ENCODE results near the gene PALM.

- TF ChIP-seq CTCF (optimal IDR thresholded peaks at IDR 0.05 in 1 of 3, IDR thresholded peaks at IDR 0.05 in 1 of 3, conservative IDR thresholded peaks at IDR 0.05 in 1 of 3; ENCODE audit: extremely low read depth in 1 of 3, insufficient read depth in 2 of 3, low read length in 3 of 3) = no peak
- no peak for TF ChIP-seq EZH2 (IDR thresholded peaks at IDR 0.05; ENCODE audit: low read length)
Measured at GRCh38 chr19:662207-662961, 46.4 kb upstream of the PALM start.
